ENCODE results near the gene PERP. TPM values are rescaled to one million over a fixed set of nuclear protein-coding genes. Genes with fewer than 3 reads are reported as not detected.

The PERP gene
- total and polyA plus RNA-seq, 2 of the 8 experiments (the other 6 are each of a cell fraction or from before 2014, with no cell fraction given): 21.0 to 26.7 TPM

DNA sequence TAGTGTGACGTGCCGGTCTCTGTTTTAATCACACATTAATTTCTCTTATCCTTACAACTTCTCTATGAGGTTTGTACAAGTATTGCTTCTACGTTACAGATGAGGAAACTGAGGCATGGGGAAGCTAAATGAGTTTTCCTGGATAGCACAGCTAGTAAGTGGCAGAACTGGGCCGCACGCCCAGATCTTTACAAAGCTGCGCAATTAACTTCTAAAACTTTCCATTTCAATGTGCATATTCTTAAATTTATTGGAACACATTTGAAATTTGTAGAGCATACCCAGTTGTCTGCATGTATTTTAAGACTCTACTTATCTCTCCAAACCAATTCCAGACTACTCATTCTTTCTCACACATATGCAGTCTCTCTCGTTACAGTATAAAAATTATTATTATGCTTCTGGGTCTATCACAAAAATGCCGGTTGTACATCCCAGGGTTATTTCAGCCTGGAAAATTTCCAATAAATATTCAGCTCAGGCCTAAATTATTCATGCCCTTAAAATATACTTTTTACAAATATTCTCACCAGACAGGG, 10.2 kb upstream of the PERP start:
- Histone ChIP-seq H3K79me2 (ENCODE audit: control insufficient read depth in 1 of 2, insufficient read depth in 2 of 2, low read length in 2 of 2) (no peaks in the 10 kb centered on the region), H3K79me1 (ENCODE audit: low read depth, low read length) (no peaks in the 10 kb centered on the region), H3K36me3 (ENCODE audit: control insufficient read depth in 2 of 4, insufficient read depth in 4 of 4, low read length in 3 of 4) (no peaks in the 10 kb centered on the region), H4K20me1 (replicated peaks in 1 of 2; ENCODE audit: control insufficient read depth in 1 of 2, insufficient read depth in 2 of 2, low read length in 2 of 2) (no peaks in the 10 kb centered on the region), H3K4me3 (ENCODE audit: extremely low read depth in 1 of 4, insufficient read depth in 2 of 4, low read depth in 3 of 4, low read length in 4 of 4) (no peak overlapping the region), H2BK20ac (ENCODE audit: low read length) (no peak overlapping the region), H2AFZ (ENCODE audit: low read length) (no peak overlapping the region), H3K4me1 (replicated peaks in 1 of 4; ENCODE audit: control insufficient read depth in 3 of 4, insufficient read depth in 4 of 4, low read length in 3 of 4) (peaks cover 0 to 3% (median 2%) of the 10 kb centered on the region in 4 experiments; a peak in 3 of 7 replicates), H3K9ac (replicated peaks in 1 of 4; ENCODE audit: extremely low read depth in 1 of 4, low read depth in 3 of 4, low read length in 3 of 4) (no peak overlapping the region), H2BK12ac (ENCODE audit: low read depth, low read length) (no peak overlapping the region), H2AK5ac (ENCODE audit: low read depth, low read length) (no peak overlapping the region), H2BK15ac (ENCODE audit: low read length) (no peak overlapping the region), H3K56ac (replicated peaks; ENCODE audit: insufficient read length, low read depth, low read length) (no peak overlapping the region), H2BK120ac (replicated peaks; ENCODE audit: low read depth, low read length) (no peak overlapping the region), H3K4ac (replicated peaks; ENCODE audit: insufficient read length, low read depth, low read length) (no peak overlapping the region), H3K4me2 (ENCODE audit: insufficient read depth in 1 of 2, low read depth in 2 of 2, low read length in 2 of 2) (no peak overlapping the region), H3K27ac (ENCODE audit: low read depth, low read length) (no peak overlapping the region), H3K23ac (ENCODE audit: insufficient read length) (no peak overlapping the region), H3K27me3 (replicated peaks in 1 of 4; ENCODE audit: control insufficient read depth in 3 of 4, extremely low read depth in 1 of 4, insufficient read depth in 3 of 4, low read length in 3 of 4) (no peaks in the 10 kb centered on the region; a peak in 1 of 7 replicates), H4K91ac (replicated peaks; ENCODE audit: insufficient read length, low read length) (no peak overlapping the region), H3K14ac (ENCODE audit: insufficient read length) (no peak overlapping the region), H3K23me2 (ENCODE audit: low read depth, low read length) (no peaks in the 10 kb centered on the region), H4K5ac (ENCODE audit: insufficient read length, low read depth, low read length) (no peak overlapping the region), H4K8ac (ENCODE audit: extremely low read depth, insufficient read depth, low read length) (no peak overlapping the region), H2BK5ac (ENCODE audit: low read depth, low read length) (no peak overlapping the region), H3K9me3 (ENCODE audit: insufficient read depth in 2 of 2, low read depth in 1 of 2, low read length in 1 of 2) (peaks cover 2 to 4% of the 10 kb centered on the region in 2 experiments; a peak in 2 of 4 replicates), H3K18ac (ENCODE audit: extremely low read depth, low read length) (no peak overlapping the region)
- ChIA-PET POLR2A (ENCODE audit: partially characterized antibody) (interaction anchor here (2.0 kb wide), 1 partner anchor 11 kb away, joined by 7 read pairs; no protein-coding TSS in a partner anchor), CTCF (ENCODE audit: partially characterized antibody) (interaction anchor here (0.6 to 7.1 kb wide), 28 partner anchors 8 to 406 kb away, joined by 3 to 111 read pairs (median 7); partner anchors contain the start of gene HEBP2)
- 90% methylated on average over 8 of the region's 8 CpGs; no CpG with 5 or more reads in 1 of the 2 experiments for WGBS, 2 experiments (ENCODE audit: extremely low coverage in 1 of 2, insufficient coverage in 1 of 2, insufficient read length in 1 of 2, insufficient replicate concordance in 2 of 2, low coverage in 1 of 2, low lambda C conversion rate in 2 of 2, missing lambda C conversion rate in 1 of 2)
- FAIRE-seq (no peak), DNase-seq (ENCODE audit: low read depth in 1 of 2, low spot score in 2 of 2) (no peak)
- TF ChIP-seq KDM1A (IDR thresholded peaks at IDR 0.05; ENCODE audit: borderline replicate concordance, low read length): no peak
- no peak for TF ChIP-seq KDM4A (IDR thresholded peaks at IDR 0.05; ENCODE audit: low read depth, low read length, severe bottlenecking)
- TF ChIP-seq, protein P1, sequence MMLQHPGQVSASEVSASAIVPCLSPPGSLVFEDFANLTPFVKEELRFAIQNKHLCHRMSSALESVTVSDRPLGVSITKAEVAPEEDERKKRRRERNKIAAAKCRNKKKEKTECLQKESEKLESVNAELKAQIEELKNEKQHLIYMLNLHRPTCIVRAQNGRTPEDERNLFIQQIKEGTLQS (IDR thresholded peaks at IDR 0.05; ENCODE audit: insufficient read depth, low read depth, low read length): no peak
- TF ChIP-seq JUN (IDR thresholded peaks at IDR 0.05; ENCODE audit: low read depth, low read length): no peak
- no peak for TF ChIP-seq SP2 (IDR thresholded peaks at IDR 0.05; ENCODE audit: low read length)
- TF ChIP-seq NANOG (IDR thresholded peaks at IDR 0.05; ENCODE audit: insufficient read depth, low read depth, low read length, poor library complexity, severe bottlenecking): no peak
- TF ChIP-seq EGR1 (IDR thresholded peaks at IDR 0.05; ENCODE audit: borderline replicate concordance, low read depth, low read length): no peak
- no peak for TF ChIP-seq FOSL1 (IDR thresholded peaks at IDR 0.05; ENCODE audit: insufficient read depth, low read depth, low read length)
- no peak for TF ChIP-seq CHD2 (IDR thresholded peaks at IDR 0.05; ENCODE audit: low read length)
